HEK293 (cell line): ENCODE data around the gene WFDC12.

ENCODE experiments used
- CTCF ChIP-seq: fragments of 450-650 bp; formaldehyde crosslinking; IDR thresholded peaks from 2 replicates; pipeline ENCODE4 v1.5.1; 2016; ENCODE audit warnings: missing biosample characterization, missing genetic modification characterization
- GLI4 ChIP-seq: fragments of 450-650 bp; formaldehyde crosslinking; IDR thresholded peaks from 2 replicates; pipeline ENCODE4 v1.5.1; 2016; ENCODE audit warnings: missing biosample characterization, missing genetic modification characterization
- MYNN ChIP-seq: fragments of 450-650 bp; formaldehyde crosslinking; IDR thresholded peaks from 2 replicates; pipeline ENCODE4 v1.5.1; 2016; ENCODE audit warnings: missing biosample characterization, missing genetic modification characterization, borderline replicate concordance
- OVOL3 ChIP-seq: fragments of 450-650 bp; formaldehyde crosslinking; IDR thresholded peaks from 2 replicates; pipeline ENCODE4 v1.5.1; 2016; ENCODE audit warnings: missing biosample characterization, missing genetic modification characterization
- PRDM2 ChIP-seq: fragments of 450-650 bp; formaldehyde crosslinking; IDR thresholded peaks from 2 replicates; pipeline ENCODE4 v1.5.1; 2016; ENCODE audit warnings: missing biosample characterization, missing genetic modification characterization, borderline replicate concordance
- REST ChIP-seq: fragments of 450-650 bp; formaldehyde crosslinking; IDR thresholded peaks from 2 replicates; pipeline ENCODE4 v1.5.1; 2016; ENCODE audit warnings: missing biosample characterization, missing genetic modification characterization
- TSHZ1 ChIP-seq: fragments of 450-650 bp; formaldehyde crosslinking; IDR thresholded peaks from 2 replicates; pipeline ENCODE4 v1.5.1; 2016; ENCODE audit warnings: missing biosample characterization, missing genetic modification characterization, borderline replicate concordance
- YY2 ChIP-seq: fragments of 450-650 bp; formaldehyde crosslinking; IDR thresholded peaks from 2 replicates; pipeline ENCODE4 v1.5.1; 2016; ENCODE audit warnings: missing biosample characterization, missing genetic modification characterization
- ZBTB1 ChIP-seq: fragments of 450-650 bp; formaldehyde crosslinking; IDR thresholded peaks from 2 replicates; pipeline ENCODE4 v1.5.1; 2016; ENCODE audit warnings: missing biosample characterization, missing genetic modification characterization
- ZNF26 ChIP-seq: fragments of 450-650 bp; formaldehyde crosslinking; IDR thresholded peaks from 2 replicates; pipeline ENCODE4 v1.5.1; 2016; ENCODE audit warnings: missing biosample characterization, missing genetic modification characterization
- ZNF341 ChIP-seq: fragments of 450-650 bp; formaldehyde crosslinking; IDR thresholded peaks from 2 replicates; pipeline ENCODE4; 2016; ENCODE audit warnings: low read depth, missing biosample characterization, missing genetic modification characterization
- ZSCAN16 ChIP-seq: fragments of 450-650 bp; formaldehyde crosslinking; IDR thresholded peaks from 2 replicates; pipeline ENCODE4 v1.5.1; 2016; ENCODE audit warnings: missing biosample characterization, missing genetic modification characterization
- ZSCAN18 ChIP-seq: fragments of 450-650 bp; formaldehyde crosslinking; IDR thresholded peaks from 2 replicates; pipeline ENCODE4 v1.5.1; 2016; ENCODE audit warnings: missing biosample characterization, missing genetic modification characterization
- ZSCAN5A ChIP-seq: fragments of 450-650 bp; formaldehyde crosslinking; IDR thresholded peaks from 2 replicates; pipeline ENCODE4 v1.5.1; 2016; ENCODE audit warnings: missing biosample characterization, missing genetic modification characterization

GRCh38 chr20:45124365-45124764 is at the start of gene WFDC12:
- TF ChIP-seq ZSCAN5A (tag by site-specific recombination) = no peak
- TF ChIP-seq CTCF (tag by site-specific recombination) = no peak
- no peak for TF ChIP-seq ZSCAN18 (tag by site-specific recombination)
- TF ChIP-seq GLI4 (tag by site-specific recombination) = no peak
- no peak for TF ChIP-seq ZSCAN16 (tag by site-specific recombination)
- no peak for TF ChIP-seq REST (tag by site-specific recombination)
- TF ChIP-seq PRDM2 (tag by site-specific recombination) = no peak
- TF ChIP-seq ZNF341 (tag by site-specific recombination) = no peak
- no peak for TF ChIP-seq OVOL3
- no peak for TF ChIP-seq MYNN (tag by site-specific recombination)
- TF ChIP-seq ZNF26 (tag by site-specific recombination) = no peak
- no peak for TF ChIP-seq TSHZ1 (tag by site-specific recombination)
- no peak for TF ChIP-seq ZBTB1 (tag by site-specific recombination)
- TF ChIP-seq YY2 = no peak
